ENCODE results near the gene RNF39. TPM values are rescaled to one million over a fixed set of nuclear protein-coding genes. Genes with fewer than 3 reads are reported as not detected.

The RNF39 gene
- total and polyA plus RNA-seq, 2 of the 13 experiments (the other 11 are each of a cell fraction or from before 2014, with no cell fraction given): 0.13 to 1.8 TPM

- TF ChIP-seq ZNF530 (CRISPR knock-in tag; IDR thresholded peaks at IDR 0.05; ENCODE audit: low read depth): no peak
- TF ChIP-seq BCLAF1 (IDR thresholded peaks at IDR 0.05): no peak
- TF ChIP-seq GZF1 (CRISPR knock-in tag; IDR thresholded peaks at IDR 0.05): no peak; the same call in 1 of the 2 replicates
- peak; percentile 94; the same call in 1 of the 2 replicates for TF ChIP-seq ARNTL (CRISPR knock-in tag; IDR thresholded peaks at IDR 0.05)
- TF ChIP-seq SRSF4 (IDR thresholded peaks at IDR 0.05; ENCODE audit: low read depth, low read length, poor library complexity, severe bottlenecking): no peak
- peak; percentile 90 for TF ChIP-seq MYC (CRISPR knock-in tag; IDR thresholded peaks at IDR 0.05; ENCODE audit: borderline replicate concordance)
- peak; percentile 59 for TF ChIP-seq BCL6 (CRISPR knock-in tag; IDR thresholded peaks at IDR 0.05)
- peak; percentile 19; the same call in 1 of the 2 replicates for TF ChIP-seq ZNF160 (CRISPR knock-in tag; IDR thresholded peaks at IDR 0.05)
- TF ChIP-seq RNF219 (CRISPR knock-in tag; IDR thresholded peaks at IDR 0.05): 0 out of 2 replicates have a peak, but pooled peaks have one; percentile 45
- TF ChIP-seq ZNF326 (CRISPR knock-in tag; IDR thresholded peaks at IDR 0.05; ENCODE audit: borderline replicate concordance): no peak
- no peak for TF ChIP-seq HNRNPH1 (optimal IDR thresholded peaks at IDR 0.05; ENCODE audit: low read depth, low read length)
- no peak for TF ChIP-seq RARG (CRISPR knock-in tag; IDR thresholded peaks at IDR 0.05; ENCODE audit: low read depth)
- peak; percentile 73; the same call in 1 of the 2 replicates for TF ChIP-seq CENPBD1 (CRISPR knock-in tag; IDR thresholded peaks at IDR 0.05; ENCODE audit: borderline replicate concordance, low read depth)
- no peak; the same call in none of the 2 replicates for TF ChIP-seq SIN3A (IDR thresholded peaks at IDR 0.05; ENCODE audit: borderline replicate concordance, low read depth, low read length)
- no peak for TF ChIP-seq NBN (conservative IDR thresholded peaks at IDR 0.05)
- peak; percentile 63; the same call in 1 of the 2 replicates for TF ChIP-seq CHD4 (IDR thresholded peaks at IDR 0.05; ENCODE audit: borderline replicate concordance, low read length)
- TF ChIP-seq PBX3 (CRISPR knock-in tag; IDR thresholded peaks at IDR 0.05; ENCODE audit: borderline replicate concordance): no peak
- TF ChIP-seq ZNF775 (CRISPR knock-in tag; IDR thresholded peaks at IDR 0.05; ENCODE audit: borderline replicate concordance): 0 out of 2 replicates have a peak, but pooled peaks have one; percentile 65
- TF ChIP-seq SP5 (CRISPR knock-in tag; IDR thresholded peaks at IDR 0.05; ENCODE audit: borderline replicate concordance, low read depth): peak; percentile 89
- TF ChIP-seq MYNN (CRISPR knock-in tag; IDR thresholded peaks at IDR 0.05; ENCODE audit: low read depth): peak; percentile 40; the same call in 1 of the 2 replicates
- TF ChIP-seq MAZ (IDR thresholded peaks at IDR 0.05; ENCODE audit: borderline replicate concordance, low read depth, low read length): peak; percentile 87
- peak; percentile 95 for TF ChIP-seq MAZ (CRISPR knock-in tag; IDR thresholded peaks at IDR 0.05; ENCODE audit: low read depth)
These were observed 8.8 kb downstream of the RNF39 start, which contains the start of gene PPP1R11 (continued) for GRCh38 chr6:30066577-30067459.

Data from HepG2 (cell line).